ENCODE results near the gene EIPR1.

- TF ChIP-seq MYC (IDR thresholded peaks at IDR 0.05; ENCODE audit: borderline replicate concordance, low read length) (no peak), CTCF (IDR thresholded peaks at IDR 0.05) (no peak)
Measured at GRCh38 chr2:3261511-3261910, 116.1 kb downstream of the EIPR1 start.
